OCI-M1 (cell line): ENCODE measurements around the gene TRAF7.
"Not testable (repeated sequence)": the region's sequence is repeated elsewhere in the genome, so short reads cannot be mapped to it uniquely, and the experiment has no call there.

ENCODE experiments used
- DNase-seq: peaks from one replicate; lab custom pipeline; 2025; lab: John Stamatoyannopoulos, UW

Gene TRAF7

GRCh38 chr16:2155091-2155950 is at the start of gene TRAF7:
Gene TRAF7, plus strand, starts transcription at chr16:2155782. Its CDS starts 8,139 bp downstream, at chr16:2163921.
- peak; percentile 100 for DNase-seq

- not testable (repeated sequence) for DNase-seq
Observed at GRCh38 chr16:2106211-2106610, 49.4 kb upstream of the TRAF7 start.

GRCh38 chr16:2107121-2107790 is 48.3 kb upstream of the TRAF7 start:
- DNase-seq: not testable (repeated sequence)

GRCh38 chr16:2107791-2108125 is 47.8 kb upstream of the TRAF7 start:
- not testable (repeated sequence) for DNase-seq

GRCh38 chr16:2108446-2109270 is 46.9 kb upstream of the TRAF7 start:
- DNase-seq: not testable (repeated sequence)

- DNase-seq: not testable (repeated sequence)
Observed at GRCh38 chr16:2109271-2109580, 46.4 kb upstream of the TRAF7 start.

- not testable (repeated sequence) for DNase-seq
Observed at GRCh38 chr16:2109872-2110271, 45.7 kb upstream of the TRAF7 start.

GRCh38 chr16:2110332-2111008 is 45.1 kb upstream of the TRAF7 start:
- DNase-seq: not testable (repeated sequence)

GRCh38 chr16:2111009-2111353 is 44.6 kb upstream of the TRAF7 start:
- not testable (repeated sequence) for DNase-seq

GRCh38 chr16:2111412-2112335 is 43.9 kb upstream of the TRAF7 start:
- not testable (repeated sequence) for DNase-seq

GRCh38 chr16:2112539-2113106 is 43.0 kb upstream of the TRAF7 start:
- not testable (repeated sequence) for DNase-seq

- not testable (repeated sequence) for DNase-seq
Observed at GRCh38 chr16:2114225-2114624, 41.4 kb upstream of the TRAF7 start.

GRCh38 chr16:2114885-2115590 is 40.5 kb upstream of the TRAF7 start:
- not testable (repeated sequence) for DNase-seq

GRCh38 chr16:2115591-2115973 is 40.0 kb upstream of the TRAF7 start:
- no peak for DNase-seq

- DNase-seq: not testable (repeated sequence)
Observed at GRCh38 chr16:2116428-2116827, 39.2 kb upstream of the TRAF7 start.

- not testable (repeated sequence) for DNase-seq
Observed at GRCh38 chr16:2117341-2117740, 38.2 kb upstream of the TRAF7 start.

GRCh38 chr16:2117960-2118722 is 37.4 kb upstream of the TRAF7 start:
- DNase-seq: not testable (repeated sequence)

- peak; percentile 56 for DNase-seq
Observed at GRCh38 chr16:2121325-2121724, 34.3 kb upstream of the TRAF7 start.

- no peak for DNase-seq
Observed at GRCh38 chr16:2121853-2122252, 33.7 kb upstream of the TRAF7 start.
